Fibroblast of lung (primary cell): ENCODE results near the gene SMC1A. TPM values are rescaled to one million over a fixed set of nuclear protein-coding genes. Genes with fewer than 3 reads are reported as not detected.
A peak's percentile ranks its signal among the peaks of the same experiment; 100 is the strongest.

ENCODE experiments used
- DNase-seq, 2 donors: peaks; one replicate each; pipeline versions ENCODE4 v3.0.0 to v3.0.0-alpha.2; 2010; ENCODE audit warnings: low read depth in 2 of 2
- H2AFZ ChIP-seq: 2 replicates; pipeline ENCODE4 v1.5.1; 2012; ENCODE audit warnings: low read length, control low read depth, inconsistent platforms
- H3K27ac ChIP-seq: 2 replicates; pipeline ENCODE4 v1.5.1; 2011; ENCODE audit warnings: low read length, control low read depth; ENCODE audit not compliant: insufficient read depth
- H3K27me3 ChIP-seq: 2 replicates; pipeline ENCODE4 v1.5.1; 2011; ENCODE audit warnings: mild to moderate bottlenecking, low read length; ENCODE audit not compliant: control insufficient read depth, insufficient read depth
- H3K36me3 ChIP-seq: 2 replicates; pipeline ENCODE4 v1.5.1; 2011; ENCODE audit warnings: low read length; ENCODE audit not compliant: control insufficient read depth, insufficient read depth
- H3K4me1 ChIP-seq: 2 replicates; pipeline ENCODE4 v1.5.1; 2011; ENCODE audit warnings: low read length; ENCODE audit not compliant: control insufficient read depth, insufficient read depth; ENCODE audit errors: extremely low read depth
- H3K4me2 ChIP-seq: 2 replicates; pipeline ENCODE4 v1.5.1; 2011; ENCODE audit warnings: low read length, control low read depth; ENCODE audit not compliant: insufficient read depth; ENCODE audit errors: extremely low read depth
- H3K4me3 ChIP-seq, 4 experiments: fragments of 200-600 bp in 1 of 4; sonication (generic) in 1 of 4; replicated peaks in 1 of 4; 2 replicates each; pipeline ENCODE4 v1.5.1; 2011 to 2016; ENCODE audit warnings: low read length in 4 of 4, low read depth in 3 of 4, mild to moderate bottlenecking in 3 of 4, control low read depth in 2 of 4, inconsistent platforms in 1 of 4, mixed read lengths in 1 of 4; ENCODE audit not compliant: insufficient read depth in 1 of 4; ENCODE audit errors: control extremely low read depth in 1 of 4
- H3K79me2 ChIP-seq: 2 replicates; pipeline ENCODE4 v1.5.1; 2012; ENCODE audit warnings: mild to moderate bottlenecking, low read length, inconsistent platforms; ENCODE audit not compliant: control insufficient read depth, insufficient read depth
- H3K9ac ChIP-seq: 2 replicates; pipeline ENCODE4 v1.5.1; 2011; ENCODE audit warnings: mild to moderate bottlenecking, low read length, control low read depth; ENCODE audit not compliant: insufficient read depth
- H3K9me3 ChIP-seq: 2 replicates; pipeline ENCODE4 v1.5.1; 2012; ENCODE audit warnings: low read depth, low read length; ENCODE audit not compliant: control insufficient read depth, insufficient read depth
- H4K20me1 ChIP-seq: 2 replicates; pipeline ENCODE4 v1.5.1; 2011; ENCODE audit warnings: low read length; ENCODE audit not compliant: control insufficient read depth, insufficient read depth; ENCODE audit errors: extremely low read depth
- EZH2 ChIP-seq: IDR thresholded peaks from 2 replicates; pipeline ENCODE4 v1.5.1; 2012; ENCODE audit warnings: low read length, control low read depth, mild to moderate bottlenecking; ENCODE audit errors: missing control alignments
- polyA plus RNA-seq, 2 donors: library from polyadenylated mRNA; depleted of rRNA in 1 of 2; stranded (reverse) in 1 of 2; unstranded in 1 of 2; fragments of >200 nt; gene quantifications; 2 replicates each; pipeline ENCODE4 v1.2.1, GENCODE V29; 2011 to 2012; ENCODE audit warnings: missing spikeins in 1 of 2
- total RNA-seq: library from RNA; depleted of rRNA; stranded (reverse); fragments of >200 nt; gene quantifications from 2 replicates; pipeline ENCODE4 v1.2.1, GENCODE V29; 2014
- TF ChIP-seq, protein P1 (sequence below), 2 donors: IDR thresholded peaks in 1 of 2; conservative IDR thresholded peaks in 1 of 2; 1 replicate in 1 of 2; 2 replicates in 1 of 2; pipeline ENCODE4 v1.5.1; 2011 to 2012; ENCODE audit warnings: low read length in 2 of 2, control low read depth in 1 of 2, inconsistent platforms in 1 of 2, low read depth in 1 of 2, mild to moderate bottlenecking in 1 of 2

SMC1A gene
- total and polyA plus RNA-seq, 2 donors (not counting 1 experiment from before 2014, with no cell fraction given), result 9.6 to 23.5 TPM

DNA sequence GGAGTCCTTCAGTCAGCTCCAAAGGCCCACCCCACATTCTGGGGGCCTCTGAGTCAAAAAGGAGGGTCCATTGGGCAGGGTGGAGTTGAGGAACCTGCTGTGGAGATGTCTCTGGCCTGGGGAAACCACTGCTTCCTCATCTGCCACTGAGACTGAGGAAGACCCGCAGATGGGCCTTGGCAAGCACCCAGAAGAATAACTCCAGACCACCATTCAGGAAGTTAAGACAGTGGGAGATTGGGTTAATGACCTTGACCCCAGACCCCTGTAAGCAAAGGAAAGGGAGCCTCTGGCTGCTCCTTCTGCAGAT is 19.8 kb upstream of the SMC1A start:
- Histone ChIP-seq H3K79me2 (no peaks in the 10 kb centered on the region), H3K4me2 (peak overlapping the region; percentile 85), H3K4me3 (no peak overlapping the region)

DNA sequence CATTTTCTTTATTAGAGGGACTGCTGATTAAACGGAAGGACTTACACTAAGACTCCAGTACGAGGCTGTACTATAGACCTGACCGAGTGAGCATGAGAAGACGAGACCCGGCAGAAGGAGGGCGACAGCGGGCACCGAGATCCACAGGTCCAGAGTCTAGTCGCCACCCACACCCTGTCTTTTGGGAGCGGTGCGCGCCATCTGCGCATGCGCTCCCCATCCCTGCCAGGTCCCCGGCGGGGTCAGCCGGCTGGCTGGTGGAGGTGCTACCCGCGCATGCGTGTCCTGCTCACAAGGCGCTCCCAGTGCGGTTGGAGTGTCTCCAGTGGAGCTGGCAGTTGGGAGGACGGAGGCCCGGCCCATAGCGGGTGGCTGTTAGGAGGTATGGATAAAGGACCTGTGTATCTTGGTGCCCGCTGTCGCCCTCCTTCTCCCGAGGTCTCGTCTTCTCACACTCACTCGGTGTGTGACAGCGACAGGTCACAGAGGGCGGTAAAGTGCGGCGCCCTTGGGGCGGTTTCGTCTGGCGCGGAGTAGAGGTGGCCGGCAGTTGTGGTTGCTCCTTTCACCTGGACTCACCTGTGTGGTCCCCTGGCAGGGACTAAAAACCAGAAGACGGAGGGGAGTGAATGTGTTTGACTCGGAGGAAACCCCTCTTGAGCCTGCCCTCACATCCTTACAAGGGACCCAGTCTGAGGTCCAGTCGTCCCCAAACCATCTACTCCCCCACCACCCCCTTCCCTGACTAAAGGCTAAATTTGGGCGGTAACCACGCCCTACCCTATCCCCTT is 19.3 kb upstream of the SMC1A start:
- Histone ChIP-seq H3K4me3 (peak overlapping the region; percentile 1 to 50 (median 30)), H3K4me2 (peak overlapping the region; percentile 85), H3K9ac (no peak overlapping the region), H4K20me1 (no peaks in the 10 kb centered on the region), H3K27ac (peak overlapping the region; percentile 56), H3K36me3 (no peaks in the 10 kb centered on the region), H3K79me2 (no peaks in the 10 kb centered on the region), H3K9me3 (no peaks in the 10 kb centered on the region), H3K27me3 (no peaks in the 10 kb centered on the region), H3K4me1 (peaks cover 2% of the 10 kb centered on the region), H2AFZ (peak overlapping the region; percentile 26)
- TF ChIP-seq, protein P1, sequence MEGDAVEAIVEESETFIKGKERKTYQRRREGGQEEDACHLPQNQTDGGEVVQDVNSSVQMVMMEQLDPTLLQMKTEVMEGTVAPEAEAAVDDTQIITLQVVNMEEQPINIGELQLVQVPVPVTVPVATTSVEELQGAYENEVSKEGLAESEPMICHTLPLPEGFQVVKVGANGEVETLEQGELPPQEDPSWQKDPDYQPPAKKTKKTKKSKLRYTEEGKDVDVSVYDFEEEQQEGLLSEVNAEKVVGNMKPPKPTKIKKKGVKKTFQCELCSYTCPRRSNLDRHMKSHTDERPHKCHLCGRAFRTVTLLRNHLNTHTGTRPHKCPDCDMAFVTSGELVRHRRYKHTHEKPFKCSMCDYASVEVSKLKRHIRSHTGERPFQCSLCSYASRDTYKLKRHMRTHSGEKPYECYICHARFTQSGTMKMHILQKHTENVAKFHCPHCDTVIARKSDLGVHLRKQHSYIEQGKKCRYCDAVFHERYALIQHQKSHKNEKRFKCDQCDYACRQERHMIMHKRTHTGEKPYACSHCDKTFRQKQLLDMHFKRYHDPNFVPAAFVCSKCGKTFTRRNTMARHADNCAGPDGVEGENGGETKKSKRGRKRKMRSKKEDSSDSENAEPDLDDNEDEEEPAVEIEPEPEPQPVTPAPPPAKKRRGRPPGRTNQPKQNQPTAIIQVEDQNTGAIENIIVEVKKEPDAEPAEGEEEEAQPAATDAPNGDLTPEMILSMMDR (conservative IDR thresholded peaks at IDR 0.05 in 1 of 2, IDR thresholded peaks at IDR 0.05 in 1 of 2; ENCODE audit: low read depth in 1 of 2, low read length in 2 of 2), result no peak
- TF ChIP-seq EZH2, result no peak
- DNase-seq, result peak; percentile 63 to 69

More for the DNA sequence above, 19.8 kb upstream of the SMC1A start:
- Histone ChIP-seq H3K4me1 (peaks cover 2% of the 10 kb centered on the region), H3K36me3 (no peaks in the 10 kb centered on the region), H3K9ac (no peak overlapping the region), H3K27me3 (no peaks in the 10 kb centered on the region), H3K27ac (no peak overlapping the region), H4K20me1 (no peaks in the 10 kb centered on the region), H3K9me3 (no peaks in the 10 kb centered on the region), H2AFZ (no peak overlapping the region)
- no peak for DNase-seq
- TF ChIP-seq EZH2, result no peak
- TF ChIP-seq, protein P1 (conservative IDR thresholded peaks at IDR 0.05 in 1 of 2, IDR thresholded peaks at IDR 0.05 in 1 of 2; ENCODE audit: low read depth in 1 of 2, low read length in 2 of 2), result no peak

DNA sequence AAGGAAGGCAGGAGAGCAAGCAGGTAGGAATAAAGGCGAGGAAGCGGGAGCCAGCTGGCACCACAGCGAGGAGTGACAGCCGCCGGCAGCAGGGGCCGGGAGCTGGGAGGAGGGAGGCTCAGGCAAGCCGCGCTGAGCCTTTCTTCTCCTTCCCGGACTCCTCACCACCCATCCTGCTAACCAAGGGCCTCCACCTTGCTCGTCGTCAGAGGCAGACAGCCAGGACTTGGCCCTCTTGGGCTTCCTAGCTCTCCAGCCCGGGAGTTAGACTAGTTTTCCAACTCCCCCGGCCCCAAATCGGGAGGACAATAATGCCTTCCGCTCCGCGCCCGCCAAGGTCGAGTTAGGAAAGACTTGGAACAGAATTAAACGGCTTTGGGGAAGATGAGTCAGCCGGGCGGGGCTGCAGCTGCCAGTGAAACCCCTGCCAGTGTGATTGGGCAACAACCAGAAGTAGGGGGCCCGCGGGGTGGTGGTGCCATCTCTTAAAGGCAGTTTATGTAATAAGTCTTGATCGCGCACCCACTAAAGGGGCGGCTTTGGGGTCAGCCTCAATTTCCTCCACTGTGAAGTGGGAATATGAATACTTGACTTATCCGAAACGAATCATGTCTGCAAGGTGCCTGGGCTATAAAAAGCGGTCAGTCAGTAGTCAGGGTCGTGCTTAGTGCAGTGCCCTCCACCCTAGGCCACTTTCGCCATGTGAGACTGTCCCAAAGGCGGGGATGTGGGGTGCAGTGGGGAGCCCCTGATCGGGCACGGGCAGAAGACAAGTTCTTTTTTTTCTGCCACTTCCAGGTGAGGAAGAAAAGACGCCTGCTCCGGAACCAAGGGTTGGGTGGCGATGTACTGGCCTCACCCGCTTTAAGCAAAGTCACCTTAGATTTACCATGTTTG is 18.4 kb upstream of the SMC1A start:
- Histone ChIP-seq H3K27me3 (no peaks in the 10 kb centered on the region), H3K4me2 (peak overlapping the region; percentile 85), H3K27ac (peak overlapping the region; percentile 64), H3K9ac (peak overlapping the region; percentile 38), H4K20me1 (no peaks in the 10 kb centered on the region), H3K4me3 (peak overlapping the region; percentile 30 to 50 (median 44)), H3K36me3 (no peaks in the 10 kb centered on the region), H3K9me3 (no peaks in the 10 kb centered on the region), H2AFZ (peak overlapping the region; percentile 67), H3K79me2 (no peaks in the 10 kb centered on the region), H3K4me1 (peaks cover 2% of the 10 kb centered on the region)
- TF ChIP-seq, protein P1 (conservative IDR thresholded peaks at IDR 0.05 in 1 of 2, IDR thresholded peaks at IDR 0.05 in 1 of 2; ENCODE audit: low read depth in 1 of 2, low read length in 2 of 2), result no peak
- TF ChIP-seq EZH2, result no peak
- peak; percentile 58 to 73 for DNase-seq
